Sigmoid colon (tissue), 4 donors: ENCODE results near the gene ZNF777.

Experiments
- CTCF ChIP-seq, 4 experiments: fragments of 450-650 bp in 3 of 4; fragments of 200-600 bp in 1 of 4; IDR thresholded peaks; one replicate each; pipeline ENCODE4 v1.5.1; 2016 to 2019; ENCODE audit warnings: antibody characterized with exemption in 4 of 4, mild to moderate bottlenecking in 3 of 4, moderate library complexity in 2 of 4
- EP300 ChIP-seq, 4 donors: sonication (generic); formaldehyde crosslinking; IDR thresholded peaks; one replicate each; pipeline ENCODE4 v1.6.1; 2017; ENCODE audit warnings: antibody characterized with exemption in 4 of 4

GRCh38 chr7:149458235-149458634 lies 2.6 kb downstream of the ZNF777 start:
- TF ChIP-seq CTCF (IDR thresholded peaks at IDR 0.05) (no peak), EP300 (IDR thresholded peaks at IDR 0.05) (no peak)
